B cell (primary cell): Measurements from ENCODE around the gene PLPP3. TPM values are rescaled to one million over a fixed set of nuclear protein-coding genes. Genes with fewer than 3 reads are reported as not detected.

Source experiments
- ATAC-seq: fragments of 200-7000 bp; cut with Tn5 transposase; one replicate; pipeline ENCODE4 v1.10.0; 2021; ENCODE audit warnings: low read depth, mild to moderate bottlenecking, moderate number of reproducible peaks, moderate library complexity
- CTCF ChIA-PET: fragments of 350-600 bp; sonication (Branson Sonifier 250); formaldehyde crosslinking; loops from one replicate; lab custom pipeline; 2021; ENCODE audit warnings: antibody characterized with exemption, inconsistent platforms; lab: Charles Lee
- POLR2A ChIA-PET: fragments of 350-600 bp; sonication (Branson Sonifier 250); formaldehyde crosslinking; loops from one replicate; lab custom pipeline; 2021; ENCODE audit warnings: antibody characterized with exemption; lab: Charles Lee
- DNase-seq: peaks from one replicate; pipeline ENCODE4 v3.0.0; 2013
- H2AFZ ChIP-seq: 2 replicates; pipeline ENCODE4 v1.6.1; 2012; ENCODE audit warnings: mild to moderate bottlenecking, low read depth, low read length; ENCODE audit not compliant: insufficient read depth, poor library complexity, severe bottlenecking
- H3K27ac ChIP-seq, 2 donors: 1 replicate in 1 of 2; 2 replicates in 1 of 2; pipeline ENCODE4 v1.5.1; 2012 to 2013; ENCODE audit warnings: low read length in 2 of 2, mild to moderate bottlenecking in 2 of 2, moderate library complexity in 1 of 2
- H3K27me3 ChIP-seq, 4 experiments: fragments of 200-600 bp in 1 of 4; sonication (generic) in 1 of 4; replicated peaks in 1 of 4; 1 replicate in 2 of 4; 2 replicates in 2 of 4; pipeline versions ENCODE4 v1.6.1 to v1.7.0; 2013 to 2016; ENCODE audit warnings: low read length in 3 of 4, mild to moderate bottlenecking in 2 of 4, mixed read lengths in 1 of 4, moderate library complexity in 1 of 4; ENCODE audit not compliant: insufficient read depth in 4 of 4, control insufficient read depth in 3 of 4; ENCODE audit errors: control extremely low read depth in 1 of 4
- H3K36me3 ChIP-seq, 2 experiments: replicated peaks in 1 of 2; 1 replicate in 1 of 2; 2 replicates in 1 of 2; pipeline versions ENCODE4 v1.6.1 to v1.7.1; 2013; ENCODE audit warnings: low read length in 1 of 2; ENCODE audit not compliant: insufficient read depth in 2 of 2, control insufficient read depth in 1 of 2; ENCODE audit errors: control extremely low read depth in 1 of 2, extremely low read depth in 1 of 2
- H3K4me1 ChIP-seq, 2 donors: fragments of 200-600 bp in 1 of 2; sonication (generic) in 1 of 2; 1 replicate in 1 of 2; 2 replicates in 1 of 2; pipeline versions ENCODE4 v1.5.1 to v1.6.1; 2013 to 2017; ENCODE audit warnings: low read length in 2 of 2; ENCODE audit not compliant: control insufficient read depth in 2 of 2, insufficient read depth in 2 of 2
- H3K4me2 ChIP-seq: replicated peaks from 2 replicates; pipeline ENCODE3; 2012; ENCODE audit warnings: mild to moderate bottlenecking, low read depth, low read length; ENCODE audit not compliant: poor library complexity, severe bottlenecking
- H3K4me3 ChIP-seq, 5 experiments: fragments of 200-600 bp in 1 of 5; sonication (generic) in 1 of 5; 1 replicate in 3 of 5; 2 replicates in 2 of 5; pipeline versions ENCODE4 v1.5.1 to v1.7.0; 2011 to 2016; ENCODE audit warnings: low read length in 4 of 5, mild to moderate bottlenecking in 4 of 5, low read depth in 2 of 5, control low read depth in 1 of 5, moderate library complexity in 1 of 5; ENCODE audit not compliant: insufficient read depth in 1 of 5; ENCODE audit errors: control extremely low read depth in 1 of 5, extremely low read depth in 1 of 5
- H3K79me2 ChIP-seq: fragments of 200-600 bp; sonication (generic); one replicate; pipeline ENCODE4 v1.6.0; 2016; ENCODE audit warnings: low read length; ENCODE audit not compliant: control insufficient read depth, insufficient read depth
- H3K9ac ChIP-seq: fragments of 200-600 bp; sonication (generic); 2 replicates; pipeline ENCODE4 v1.6.1; 2017; ENCODE audit warnings: mild to moderate bottlenecking, low read length, moderate library complexity
- H3K9me3 ChIP-seq, 3 donors: one replicate each; pipeline versions ENCODE4 v1.6.1 to v1.7.1; 2013; ENCODE audit warnings: low read length in 2 of 3; ENCODE audit not compliant: control insufficient read depth in 2 of 3, insufficient read depth in 1 of 3; ENCODE audit errors: control extremely low read depth in 1 of 3
- H4K20me1 ChIP-seq: 2 replicates; pipeline ENCODE4 v1.6.0; 2012; ENCODE audit warnings: mild to moderate bottlenecking, low read length; ENCODE audit not compliant: insufficient read depth, control insufficient read depth, poor library complexity, severe bottlenecking
- H3K27ac Mint-ChIP-seq: one replicate; pipeline ENCODE4 v1.8.0; 2021; ENCODE audit warnings: mixed read lengths
- H3K27me3 Mint-ChIP-seq: one replicate; pipeline ENCODE4 v1.8.0; 2021; ENCODE audit warnings: mixed read lengths
- H3K4me1 Mint-ChIP-seq: one replicate; pipeline ENCODE4 v1.8.0; 2021; ENCODE audit warnings: mixed read lengths
- H3K4me3 Mint-ChIP-seq: one replicate; pipeline ENCODE4 v1.8.0; 2021; ENCODE audit warnings: mixed read lengths
- H3K9me3 Mint-ChIP-seq: one replicate; pipeline ENCODE4 v1.8.0; 2022; ENCODE audit warnings: mixed read lengths; ENCODE audit not compliant: insufficient read depth
- EZH2 ChIP-seq: IDR thresholded peaks from 2 replicates; pipeline ENCODE4 v1.6.1; 2012; ENCODE audit warnings: borderline replicate concordance, low read depth, mild to moderate bottlenecking, moderate library complexity, low read length; ENCODE audit not compliant: insufficient read depth, poor library complexity, severe bottlenecking
- WGBS: methylation state at CpG from one replicate; pipeline ENCODE4 v1.1.5; 2013; ENCODE audit warnings: missing lambda C conversion rate; ENCODE audit not compliant: insufficient coverage; 5-methylcytosine and 5-hydroxymethylcytosine counted together
- intact Hi-C: fragments of 100-400 bp; cut with micrococcal nuclease; formaldehyde crosslinking; loops from one replicate; pipeline ENCODE4 v1.10.0; 2022
- polyA plus RNA-seq: library from polyadenylated mRNA; depleted of rRNA; stranded (reverse); fragments of >200 nt; gene quantifications from 2 replicates; pipeline ENCODE4 v1.2.3, GENCODE V29; 2012
- total RNA-seq, 2 donors: library from RNA; stranded (reverse); fragments of 120-200 nt in 1 of 2; gene quantifications; 1 replicate in 1 of 2; 2 replicates in 1 of 2; pipeline versions ENCODE4 v1.2.3 to v1.2.4, GENCODE V29; 2013 to 2022
- TF ChIP-seq, protein P1 (sequence below): fragments of 200-600 bp; IDR thresholded peaks from one replicate; pipeline ENCODE4 v1.8.0; 2022; ENCODE audit warnings: antibody characterized with exemption, mild to moderate bottlenecking

Gene PLPP3
- total and polyA plus RNA-seq, 2 donors (not counting 1 experiment from before 2014, with no cell fraction given): 1.8 to 2.9 TPM

GRCh38 chr1:56584910-56585528, 5.7 kb upstream of the PLPP3 start:
- ATAC-seq: peak; percentile 64
- H3K27me3 ChIP-seq: no peaks in the 10 kb centered on the region
- no peaks in the 10 kb centered on the region for H3K79me2 ChIP-seq
- no peak overlapping the region for H3K4me3 ChIP-seq
- no peak overlapping the region for H3K4me3 Mint-ChIP-seq
- no peak overlapping the region for H3K27ac ChIP-seq
- no peaks in the 10 kb centered on the region for H3K9me3 ChIP-seq
- H3K27ac Mint-ChIP-seq: no peak overlapping the region
- H3K36me3 ChIP-seq: no peaks in the 10 kb centered on the region
- ChIA-PET POLR2A (interaction anchor here (1.3 kb wide), 1 partner anchor 1297 kb away, joined by 3 read pairs; no protein-coding TSS in a partner anchor), CTCF (interaction anchor here (0.6 to 4.9 kb wide), 48 partner anchors 10 to 1640 kb away, joined by 3 to 115 read pairs (median 4); no protein-coding TSS in a partner anchor)
- peaks cover 7% of the 10 kb centered on the region for H3K4me1 Mint-ChIP-seq
- intact Hi-C loops: loop anchor here (1.0 to 10.0 kb wide), 7 partner anchors 124 to 1444 kb away; partner anchors contain the start of gene USP24
- no peaks in the 10 kb centered on the region for H3K9me3 Mint-ChIP-seq
- H3K4me1 ChIP-seq: peaks cover 0 to 2% of the 10 kb centered on the region in 2 donors
- WGBS: 0% methylated on average over 1 of the region's 5 CpGs
- H3K4me2 ChIP-seq: no peak overlapping the region
- H3K27me3 Mint-ChIP-seq: peaks cover 3% of the 10 kb centered on the region
- H4K20me1 ChIP-seq: no peaks in the 10 kb centered on the region
- TF ChIP-seq, protein P1, sequence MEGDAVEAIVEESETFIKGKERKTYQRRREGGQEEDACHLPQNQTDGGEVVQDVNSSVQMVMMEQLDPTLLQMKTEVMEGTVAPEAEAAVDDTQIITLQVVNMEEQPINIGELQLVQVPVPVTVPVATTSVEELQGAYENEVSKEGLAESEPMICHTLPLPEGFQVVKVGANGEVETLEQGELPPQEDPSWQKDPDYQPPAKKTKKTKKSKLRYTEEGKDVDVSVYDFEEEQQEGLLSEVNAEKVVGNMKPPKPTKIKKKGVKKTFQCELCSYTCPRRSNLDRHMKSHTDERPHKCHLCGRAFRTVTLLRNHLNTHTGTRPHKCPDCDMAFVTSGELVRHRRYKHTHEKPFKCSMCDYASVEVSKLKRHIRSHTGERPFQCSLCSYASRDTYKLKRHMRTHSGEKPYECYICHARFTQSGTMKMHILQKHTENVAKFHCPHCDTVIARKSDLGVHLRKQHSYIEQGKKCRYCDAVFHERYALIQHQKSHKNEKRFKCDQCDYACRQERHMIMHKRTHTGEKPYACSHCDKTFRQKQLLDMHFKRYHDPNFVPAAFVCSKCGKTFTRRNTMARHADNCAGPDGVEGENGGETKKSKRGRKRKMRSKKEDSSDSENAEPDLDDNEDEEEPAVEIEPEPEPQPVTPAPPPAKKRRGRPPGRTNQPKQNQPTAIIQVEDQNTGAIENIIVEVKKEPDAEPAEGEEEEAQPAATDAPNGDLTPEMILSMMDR: peak; percentile 98
- TF ChIP-seq EZH2: no peak
- DNase-seq: peak; percentile 71
- H2AFZ ChIP-seq: no peak overlapping the region
- H3K9ac ChIP-seq: no peak overlapping the region

GRCh38 chr1:56583957-56584468, 4.7 kb upstream of the PLPP3 start:
- Histone ChIP-seq H3K9me3 (no peaks in the 10 kb centered on the region), H3K36me3 (no peaks in the 10 kb centered on the region), H3K4me3 (no peak overlapping the region), H3K4me2 (no peak overlapping the region), H2AFZ (no peak overlapping the region), H3K27ac (no peak overlapping the region), H3K79me2 (no peaks in the 10 kb centered on the region), H4K20me1 (no peaks in the 10 kb centered on the region), H3K9ac (no peak overlapping the region), H3K27me3 (no peaks in the 10 kb centered on the region), H3K4me1 (peaks cover 0 to 5% of the 10 kb centered on the region in 2 donors)
- intact Hi-C loops: loop anchor here (2.0 to 10.0 kb wide), 3 partner anchors 883 to 1443 kb away; partner anchors contain the start of gene USP24
- Mint-ChIP-seq H3K9me3 (no peaks in the 10 kb centered on the region), H3K27ac (no peak overlapping the region), H3K4me1 (peaks cover 14% of the 10 kb centered on the region), H3K27me3 (peaks cover 3% of the 10 kb centered on the region), H3K4me3 (no peak overlapping the region)
- ATAC-seq (no peak), DNase-seq (no peak)
- WGBS: 100% methylated on average over 1 of the region's 2 CpGs
- no peak for TF ChIP-seq EZH2
- TF ChIP-seq, protein P1: no peak
- ChIA-PET CTCF (interaction anchor here (0.7 to 4.9 kb wide), 30 partner anchors 9 to 1639 kb away, joined by 3 to 115 read pairs (median 5); no protein-coding TSS in a partner anchor), POLR2A (interaction anchor here (1.3 kb wide), 1 partner anchor 1296 kb away, joined by 3 read pairs; no protein-coding TSS in a partner anchor)
